ENCODE data around the gene PRDM15. TPM values are rescaled to one million over a fixed set of nuclear protein-coding genes. Genes with fewer than 3 reads are reported as not detected.

Gene PRDM15
- total and polyA plus RNA-seq, 8 donors, result 0.92 to 44.6 (median 3.4) TPM

DNA sequence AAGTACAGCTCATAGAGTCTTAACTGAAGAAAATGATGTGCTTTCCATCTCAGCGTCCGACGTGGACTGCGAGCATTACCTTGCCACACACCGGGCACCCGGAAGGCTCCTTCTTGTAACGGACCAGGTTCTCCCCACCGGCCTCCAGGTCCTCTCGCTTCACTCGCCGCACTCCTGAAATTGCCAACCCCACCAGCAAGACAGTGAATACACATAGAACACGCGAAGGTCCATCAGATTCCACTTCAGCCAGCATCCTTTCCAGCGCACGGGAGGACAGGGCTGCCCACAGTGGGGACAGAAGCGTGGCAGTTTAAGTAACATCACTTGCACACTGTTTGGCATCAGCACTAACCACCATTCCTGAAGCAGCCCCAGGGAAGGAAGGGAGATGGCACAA lies 53.3 kb downstream of the PRDM15 start:
- Histone ChIP-seq H3K9me3 (no peaks in the 10 kb centered on the region), H3K27ac (no peak overlapping the region), H3K4me1 (no peaks in the 10 kb centered on the region), H3K27me3 (no peaks in the 10 kb centered on the region), H3K36me3 (peaks cover 15 to 74% (median 67%) of the 10 kb centered on the region in 4 donors), H3K4me3 (no peak overlapping the region)
- intact Hi-C loops (cut with DNase I; ENCODE audit: low total_unique reads), result no loop called here
- DNase-seq, result no peak
- TF ChIP-seq POLR2AphosphoS5 (IDR thresholded peaks at IDR 0.05) (no peak), EP300 (IDR thresholded peaks at IDR 0.05) (no peak), POLR2A (IDR thresholded peaks at IDR 0.05) (no peak)
- TF ChIP-seq, protein P1, sequence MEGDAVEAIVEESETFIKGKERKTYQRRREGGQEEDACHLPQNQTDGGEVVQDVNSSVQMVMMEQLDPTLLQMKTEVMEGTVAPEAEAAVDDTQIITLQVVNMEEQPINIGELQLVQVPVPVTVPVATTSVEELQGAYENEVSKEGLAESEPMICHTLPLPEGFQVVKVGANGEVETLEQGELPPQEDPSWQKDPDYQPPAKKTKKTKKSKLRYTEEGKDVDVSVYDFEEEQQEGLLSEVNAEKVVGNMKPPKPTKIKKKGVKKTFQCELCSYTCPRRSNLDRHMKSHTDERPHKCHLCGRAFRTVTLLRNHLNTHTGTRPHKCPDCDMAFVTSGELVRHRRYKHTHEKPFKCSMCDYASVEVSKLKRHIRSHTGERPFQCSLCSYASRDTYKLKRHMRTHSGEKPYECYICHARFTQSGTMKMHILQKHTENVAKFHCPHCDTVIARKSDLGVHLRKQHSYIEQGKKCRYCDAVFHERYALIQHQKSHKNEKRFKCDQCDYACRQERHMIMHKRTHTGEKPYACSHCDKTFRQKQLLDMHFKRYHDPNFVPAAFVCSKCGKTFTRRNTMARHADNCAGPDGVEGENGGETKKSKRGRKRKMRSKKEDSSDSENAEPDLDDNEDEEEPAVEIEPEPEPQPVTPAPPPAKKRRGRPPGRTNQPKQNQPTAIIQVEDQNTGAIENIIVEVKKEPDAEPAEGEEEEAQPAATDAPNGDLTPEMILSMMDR (IDR thresholded peaks at IDR 0.05), result no peak
- WGBS, 5 donors, result 95 to 97% (median 96%) methylated on average over 16 of the region's 16 CpGs

DNA sequence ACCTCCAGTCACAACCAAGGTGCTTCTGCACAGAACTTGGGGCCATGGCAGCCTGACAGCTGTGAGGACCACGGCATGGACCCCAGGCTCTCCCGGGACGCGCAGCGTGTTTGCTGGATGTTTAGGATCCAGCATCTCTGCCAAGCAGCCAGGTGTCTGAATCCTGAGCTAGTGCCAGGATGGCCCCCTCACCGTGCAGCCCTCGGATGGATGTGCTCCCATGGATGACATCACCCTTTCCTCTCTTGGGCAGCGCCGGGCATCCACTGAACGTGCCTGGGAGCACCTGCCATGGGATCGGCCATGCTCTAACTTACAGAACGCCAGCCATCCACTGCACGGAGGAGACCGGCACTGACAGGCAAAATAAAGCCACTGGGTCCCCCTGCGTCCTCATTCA lies 53.9 kb downstream of the PRDM15 start:
- Histone ChIP-seq H3K4me1 (no peaks in the 10 kb centered on the region), H3K4me3 (no peak overlapping the region), H3K36me3 (peaks cover 15 to 80% (median 73%) of the 10 kb centered on the region in 4 donors), H3K9me3 (no peaks in the 10 kb centered on the region), H3K27ac (no peak overlapping the region), H3K27me3 (no peaks in the 10 kb centered on the region)
- 81 to 93% (median 85%) methylated on average over 3 to 15 of the region's 15 CpGs for WGBS, 5 donors
- DNase-seq, result no peak
- intact Hi-C loops (cut with DNase I; ENCODE audit: low total_unique reads), result no loop called here
- TF ChIP-seq, protein P1 (IDR thresholded peaks at IDR 0.05), result no peak
- TF ChIP-seq EP300 (IDR thresholded peaks at IDR 0.05) (no peak), POLR2A (IDR thresholded peaks at IDR 0.05) (no peak), POLR2AphosphoS5 (IDR thresholded peaks at IDR 0.05) (no peak)

DNA sequence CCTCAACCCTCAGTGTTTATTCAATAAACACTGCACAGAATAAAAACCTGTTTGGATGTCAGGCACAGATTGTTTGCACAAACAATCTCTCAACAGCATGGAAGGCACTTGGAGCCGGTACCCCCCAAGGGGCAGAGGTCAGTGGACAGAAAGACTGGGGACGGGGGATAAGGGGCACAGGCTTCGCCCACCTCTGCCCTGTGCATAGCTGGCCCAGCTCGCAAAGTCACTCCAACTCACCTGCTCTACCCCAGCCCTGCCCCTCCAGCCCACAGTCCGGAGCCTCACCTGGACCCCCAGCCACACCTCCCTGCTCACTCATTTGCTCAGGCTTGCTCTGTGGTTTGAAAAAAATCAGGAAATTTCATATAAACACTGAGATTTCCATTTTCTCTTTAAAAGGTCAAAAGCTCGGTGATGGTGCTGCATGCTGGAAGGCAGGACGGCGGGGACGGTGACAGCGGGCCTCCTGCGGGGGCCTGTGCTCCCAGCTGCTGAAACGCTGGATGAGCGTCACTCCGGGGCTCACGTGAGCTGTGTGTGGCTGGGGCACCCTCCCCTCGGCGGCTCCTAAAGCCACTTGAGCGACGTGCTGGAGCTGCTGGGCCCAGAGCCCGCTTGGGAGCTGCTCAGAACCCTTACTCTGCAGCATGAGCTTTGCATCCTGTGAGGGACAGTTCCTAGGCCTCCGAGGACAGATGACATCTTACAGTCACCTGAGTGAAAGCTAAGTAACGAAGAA lies 54.5 kb downstream of the PRDM15 start:
- intact Hi-C loops (cut with DNase I; ENCODE audit: low total_unique reads), result no loop called here
- H3K4me3 ChIP-seq, result no peak overlapping the region
- DNase-seq, result no peak
- H3K27ac ChIP-seq, result no peak overlapping the region
- no peaks in the 10 kb centered on the region for H3K27me3 ChIP-seq
- no peak for TF ChIP-seq EP300 (IDR thresholded peaks at IDR 0.05)
- no peak for TF ChIP-seq POLR2AphosphoS5 (IDR thresholded peaks at IDR 0.05)
- TF ChIP-seq, protein P1 (IDR thresholded peaks at IDR 0.05), result no peak
- WGBS, 5 donors, result 81 to 87% (median 86%) methylated on average over 14 to 22 of the region's 22 CpGs
- no peaks in the 10 kb centered on the region for H3K9me3 ChIP-seq
- H3K36me3 ChIP-seq, result peaks cover 15 to 85% (median 79%) of the 10 kb centered on the region in 4 donors
- H3K4me1 ChIP-seq, result no peaks in the 10 kb centered on the region

DNA sequence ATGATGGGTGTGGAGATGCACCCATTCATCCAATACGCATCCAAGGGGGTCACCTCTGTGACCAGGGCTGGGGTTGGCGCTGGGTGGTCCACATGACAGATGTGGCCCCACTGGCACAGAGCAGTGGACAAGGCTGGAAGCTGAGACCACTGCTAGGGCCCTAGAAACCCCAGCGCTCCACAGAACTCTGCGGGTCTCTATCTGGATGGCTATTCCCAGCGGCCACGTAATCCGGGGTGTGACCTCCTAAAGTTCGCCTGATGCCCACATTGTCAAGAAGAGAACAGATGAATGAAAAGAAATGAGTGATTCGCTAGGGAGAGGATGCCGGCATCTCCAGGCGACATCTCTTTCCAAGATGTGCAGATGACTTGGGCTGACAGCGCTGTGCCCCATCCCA lies 55.2 kb downstream of the PRDM15 start:
- TF ChIP-seq, protein P1 (IDR thresholded peaks at IDR 0.05), result no peak
- TF ChIP-seq EP300 (IDR thresholded peaks at IDR 0.05), result no peak
- intact Hi-C loops (cut with DNase I; ENCODE audit: low total_unique reads), result no loop called here
- H3K4me1 ChIP-seq, result no peaks in the 10 kb centered on the region
- peaks cover 15 to 91% (median 83%) of the 10 kb centered on the region in 4 donors for H3K36me3 ChIP-seq
- H3K27ac ChIP-seq, result no peak overlapping the region
- no peaks in the 10 kb centered on the region for H3K9me3 ChIP-seq
- WGBS, 5 donors, result 92 to 98% (median 94%) methylated on average over 12 of the region's 12 CpGs
- no peaks in the 10 kb centered on the region for H3K27me3 ChIP-seq
- no peak overlapping the region for H3K4me3 ChIP-seq
- no peak for DNase-seq

Data from stomach (tissue), 9 donors.